HG03342 (cell line): ENCODE data around the gene GTF2H4.
"Not testable (repeated sequence)": the region's sequence is repeated elsewhere in the genome, so short reads cannot be mapped to it uniquely, and the experiment has no call there.

Source experiments
- ATAC-seq: cut with Tn5 transposase; IDR thresholded peaks from one replicate; pipeline ENCODE4 v1.9.1; 2021; ENCODE audit warnings: mild to moderate bottlenecking, moderate library complexity; ENCODE audit not compliant: unreplicated experiment

Gene GTF2H4

GRCh38 chr6:30907758-30908591, at the start of gene GTF2H4:
GTF2H4 (plus strand) TSS chr6:30908207.
- peak; percentile 93 for ATAC-seq

DNA sequence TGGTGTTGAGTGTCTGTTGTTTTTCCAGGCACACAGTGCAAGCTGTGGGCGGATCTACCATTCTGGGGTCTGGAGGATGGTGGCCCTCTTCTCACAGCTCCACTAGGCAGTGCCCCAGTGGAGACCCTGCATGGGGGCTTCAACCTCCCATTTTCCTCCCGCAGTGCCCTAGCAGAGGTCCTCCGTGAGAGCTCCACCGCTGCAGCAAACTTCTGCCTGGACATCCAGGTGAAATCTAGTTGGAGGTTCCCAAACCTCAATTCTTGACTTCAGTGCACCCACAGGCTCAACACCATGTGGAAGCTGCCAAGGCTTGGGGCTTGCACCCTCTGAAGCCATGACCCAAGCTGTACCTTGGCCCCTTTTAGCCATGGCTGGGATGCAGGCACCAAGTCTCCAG, 48.3 kb upstream of the GTF2H4 start:
- ATAC-seq: not testable (repeated sequence)

DNA sequence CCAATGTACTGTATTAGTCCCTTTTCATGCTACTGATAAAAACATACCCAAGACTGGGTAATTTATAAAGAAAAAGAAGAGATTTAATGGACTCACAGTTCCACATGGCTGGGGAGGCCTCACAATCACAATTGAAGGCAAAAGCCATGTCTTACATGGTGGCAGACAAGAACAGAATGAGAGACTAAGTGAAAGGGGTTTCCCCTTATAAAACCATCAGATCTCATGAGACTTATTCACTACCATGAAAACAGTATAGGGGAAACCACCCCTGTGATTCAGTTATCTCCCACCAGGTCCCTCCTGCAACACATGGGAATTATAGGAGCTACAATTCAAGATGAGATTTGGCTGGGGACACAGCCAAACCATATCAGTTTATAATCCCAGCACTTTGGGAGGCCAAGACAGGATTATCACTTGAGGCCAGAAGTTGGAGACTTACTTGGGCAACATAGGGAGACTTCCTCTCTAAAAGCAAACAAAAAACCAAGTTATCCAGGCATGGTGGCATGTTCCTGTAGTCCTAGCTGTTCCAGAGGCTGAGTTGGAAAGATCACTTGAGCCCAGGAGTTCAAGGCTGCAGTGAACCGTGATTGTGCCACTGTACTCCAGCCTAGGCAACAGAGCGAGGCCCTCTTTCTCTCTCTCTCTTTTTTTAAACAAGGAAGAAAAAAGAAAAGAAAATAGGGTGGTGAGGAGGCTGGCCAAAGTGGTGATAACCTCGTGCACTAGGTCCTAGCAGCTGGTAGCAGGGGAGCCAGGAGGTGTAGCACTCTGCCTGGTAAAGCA, 46.6 kb upstream of the GTF2H4 start:
- ATAC-seq: no peak

- no peak for ATAC-seq
Observed at GRCh38 chr6:30862156-30862875, 45.7 kb upstream of the GTF2H4 start.

GRCh38 chr6:30864325-30864724, 43.7 kb upstream of the GTF2H4 start:
- no peak for ATAC-seq

- not testable (repeated sequence) for ATAC-seq
Observed at GRCh38 chr6:30869241-30869749, 38.7 kb upstream of the GTF2H4 start.

- ATAC-seq: no peak
Observed at GRCh38 chr6:30870546-30870945, 37.5 kb upstream of the GTF2H4 start.

- ATAC-seq: no peak
Observed at GRCh38 chr6:30871592-30872183, 36.3 kb upstream of the GTF2H4 start.

GRCh38 chr6:30873137-30873640, 34.8 kb upstream of the GTF2H4 start:
- ATAC-seq: no peak

GRCh38 chr6:30873795-30874194, 34.2 kb upstream of the GTF2H4 start:
- not testable (repeated sequence) for ATAC-seq

- no peak for ATAC-seq
Observed at GRCh38 chr6:30875244-30876038, 32.6 kb upstream of the GTF2H4 start.

DNA sequence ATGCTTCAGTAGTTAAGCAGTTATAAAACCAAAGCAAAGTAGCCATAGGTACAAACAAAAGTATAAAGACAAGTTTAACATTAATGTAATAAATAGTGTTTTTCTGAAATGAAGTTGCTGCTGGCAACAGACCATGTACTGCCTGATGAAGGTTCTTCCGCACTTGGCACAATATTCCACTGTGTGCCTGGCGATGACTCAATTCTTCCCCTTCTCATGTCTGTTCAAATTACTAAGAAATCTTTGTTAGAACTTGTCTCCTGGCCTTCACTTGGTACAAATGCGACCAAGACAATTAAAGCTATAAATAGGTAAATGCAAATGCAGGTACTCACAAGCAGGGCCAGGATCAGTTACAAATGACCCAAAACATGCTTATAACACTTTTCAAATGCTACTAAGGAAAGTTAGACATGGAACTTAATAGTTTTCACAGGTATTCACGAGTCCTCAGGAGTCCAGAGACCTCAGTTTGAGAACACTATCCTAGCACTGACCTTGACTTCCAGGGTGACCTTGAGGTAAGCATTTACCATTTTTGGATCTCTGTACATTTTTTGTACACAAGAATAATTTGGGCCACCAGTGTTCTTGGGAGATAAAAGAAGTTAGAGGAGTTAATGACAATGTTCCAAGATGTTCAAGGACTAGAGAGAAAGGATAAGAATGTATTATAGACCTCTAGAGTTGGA, 31.8 kb upstream of the GTF2H4 start:
- no peak for ATAC-seq

DNA sequence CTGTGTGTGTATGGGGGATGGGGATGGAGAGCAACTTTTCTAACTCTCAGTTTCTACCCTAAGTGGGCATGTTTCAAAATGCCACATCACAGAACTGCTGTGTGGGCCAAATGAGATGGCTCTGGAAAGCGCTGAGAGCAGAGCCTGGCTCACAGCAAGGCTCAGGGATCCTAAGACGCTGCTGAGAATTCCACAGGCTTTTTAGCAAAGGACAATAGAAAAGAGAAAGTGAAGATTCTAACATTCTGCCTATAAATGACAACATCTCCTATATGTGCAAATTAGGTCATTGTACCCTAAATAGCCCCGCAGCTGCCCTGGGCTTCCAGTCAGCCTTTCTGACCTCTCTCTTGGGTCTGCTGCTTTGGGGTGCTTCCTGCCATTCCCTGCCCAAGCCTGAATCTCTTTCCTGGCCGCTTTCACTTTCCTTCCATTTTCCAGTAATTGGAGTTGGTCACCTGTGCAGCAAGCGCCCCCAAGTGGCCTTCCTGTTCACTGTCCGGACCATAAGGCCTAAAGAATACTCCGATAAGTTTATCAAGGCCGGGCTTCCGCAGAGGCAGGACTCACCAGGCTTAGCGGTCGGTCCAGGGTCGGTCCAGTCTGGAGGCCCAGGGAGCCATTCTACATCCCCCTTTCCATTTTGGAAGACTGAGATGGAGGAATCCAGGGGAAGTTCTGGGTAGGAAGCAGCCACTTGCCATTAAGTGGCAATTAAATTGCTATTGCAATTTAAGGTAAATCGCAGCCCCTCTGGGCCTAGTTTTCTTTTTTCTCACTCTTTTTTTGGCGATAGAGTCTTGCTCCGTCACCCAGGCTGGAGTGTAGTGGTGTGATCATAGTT, 30.4 kb upstream of the GTF2H4 start:
- no peak for ATAC-seq

GRCh38 chr6:30879684-30880427, 28.2 kb upstream of the GTF2H4 start:
- ATAC-seq: no peak

DNA sequence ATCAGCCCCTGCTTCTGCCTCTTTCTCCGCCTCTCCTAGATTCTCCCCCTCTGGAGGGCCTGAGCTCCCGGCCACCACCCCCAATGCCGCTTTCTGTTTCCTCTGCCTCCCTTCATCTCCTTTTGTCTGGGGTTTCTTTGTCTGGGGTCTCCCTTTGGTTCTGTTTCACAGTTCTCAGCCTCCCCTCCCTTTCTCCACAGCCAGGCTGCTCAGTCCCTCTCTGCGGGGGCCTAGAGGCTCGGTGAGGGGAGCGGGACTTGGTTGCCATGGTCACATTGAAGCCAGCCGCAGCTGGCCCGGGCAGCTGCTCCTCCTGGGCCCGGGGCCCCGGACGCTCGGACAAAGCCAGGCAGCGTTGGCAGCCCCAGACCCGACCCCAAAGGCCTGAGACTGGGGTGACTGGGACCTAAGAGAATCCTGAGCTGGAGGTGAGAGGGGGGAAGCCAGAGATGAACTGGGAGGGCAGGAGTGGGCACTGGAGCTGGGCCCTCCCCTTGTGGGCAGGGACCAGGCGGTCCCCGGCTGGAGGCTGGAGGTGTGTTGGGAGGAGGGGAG, 27.2 kb upstream of the GTF2H4 start:
- ATAC-seq: no peak

GRCh38 chr6:30881392-30882203, 26.4 kb upstream of the GTF2H4 start:
- ATAC-seq: no peak
